Peyer's patch (tissue), 4 donors: ENCODE results near the gene ARHGAP22.
A peak's percentile ranks its signal among the peaks of the same experiment; 100 is the strongest.

Source experiments
- POLR2A ChIP-seq, 2 donors: fragments of 450-650 bp; IDR thresholded peaks; one replicate each; pipeline ENCODE4 v1.5.1; 2017; ENCODE audit warnings: antibody characterized with exemption in 2 of 2, mild to moderate bottlenecking in 2 of 2, moderate library complexity in 2 of 2
- TF ChIP-seq, protein P1 (sequence below), 6 experiments: fragments of 450-650 bp in 4 of 6; fragments of 200-600 bp in 2 of 6; sonication (generic) in 1 of 6; IDR thresholded peaks; one replicate each; pipeline ENCODE4 v1.5.1; 2017 to 2019; ENCODE audit warnings: antibody characterized with exemption in 6 of 6, mild to moderate bottlenecking in 3 of 6, moderate library complexity in 1 of 6

DNA sequence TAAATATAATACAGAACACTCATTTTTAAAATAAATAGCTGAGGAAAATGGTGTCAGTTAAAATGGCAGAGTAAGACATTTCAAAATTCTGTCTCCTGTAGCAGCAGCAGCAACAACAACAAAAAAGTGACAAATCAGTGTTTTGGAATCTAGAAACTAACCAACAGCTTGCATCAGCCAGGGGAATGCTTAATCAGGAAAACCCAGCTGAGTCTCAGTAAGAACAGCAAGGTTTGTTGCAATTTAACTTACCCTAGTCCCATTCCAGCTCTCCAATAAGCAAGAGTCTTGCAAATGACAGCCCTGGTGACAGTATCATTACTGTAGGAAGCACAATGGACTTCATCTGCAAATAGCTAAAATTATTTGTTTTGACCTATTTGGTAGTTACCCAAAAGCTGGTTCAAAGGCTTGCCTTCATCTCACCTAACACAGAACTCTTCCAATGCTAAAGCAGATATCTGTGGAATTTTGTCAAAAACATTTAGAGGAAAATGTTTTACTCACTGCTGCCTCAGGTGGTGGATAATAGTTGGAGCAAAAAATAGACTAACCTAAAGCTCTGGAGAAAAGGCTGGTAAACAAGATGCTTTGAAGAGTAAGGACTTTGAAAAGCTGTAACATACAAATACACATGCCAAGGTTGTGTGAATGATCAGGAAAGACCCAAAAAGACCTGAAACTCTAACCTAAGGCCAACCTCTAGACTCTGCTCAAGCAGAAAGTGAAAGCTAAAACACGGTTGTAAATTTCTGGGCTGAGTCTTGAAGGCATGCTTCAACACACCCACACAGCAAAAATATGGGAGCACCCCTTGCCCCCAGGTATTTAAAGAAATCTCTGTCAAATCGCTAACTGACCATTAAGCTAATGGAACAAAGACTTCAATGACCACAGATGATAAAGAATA, 9.9 kb upstream of the ARHGAP22 start:
- TF ChIP-seq, protein P1, sequence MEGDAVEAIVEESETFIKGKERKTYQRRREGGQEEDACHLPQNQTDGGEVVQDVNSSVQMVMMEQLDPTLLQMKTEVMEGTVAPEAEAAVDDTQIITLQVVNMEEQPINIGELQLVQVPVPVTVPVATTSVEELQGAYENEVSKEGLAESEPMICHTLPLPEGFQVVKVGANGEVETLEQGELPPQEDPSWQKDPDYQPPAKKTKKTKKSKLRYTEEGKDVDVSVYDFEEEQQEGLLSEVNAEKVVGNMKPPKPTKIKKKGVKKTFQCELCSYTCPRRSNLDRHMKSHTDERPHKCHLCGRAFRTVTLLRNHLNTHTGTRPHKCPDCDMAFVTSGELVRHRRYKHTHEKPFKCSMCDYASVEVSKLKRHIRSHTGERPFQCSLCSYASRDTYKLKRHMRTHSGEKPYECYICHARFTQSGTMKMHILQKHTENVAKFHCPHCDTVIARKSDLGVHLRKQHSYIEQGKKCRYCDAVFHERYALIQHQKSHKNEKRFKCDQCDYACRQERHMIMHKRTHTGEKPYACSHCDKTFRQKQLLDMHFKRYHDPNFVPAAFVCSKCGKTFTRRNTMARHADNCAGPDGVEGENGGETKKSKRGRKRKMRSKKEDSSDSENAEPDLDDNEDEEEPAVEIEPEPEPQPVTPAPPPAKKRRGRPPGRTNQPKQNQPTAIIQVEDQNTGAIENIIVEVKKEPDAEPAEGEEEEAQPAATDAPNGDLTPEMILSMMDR (IDR thresholded peaks at IDR 0.05) = peak in 3 of 6 experiments; percentile 27 to 30 (median 29)
- no peak for TF ChIP-seq POLR2A (IDR thresholded peaks at IDR 0.05)
